OCI-LY1 (cell line): ENCODE data around the gene TCF25.

ENCODE experiments used
- CTCF ChIP-seq: fragments of 200-600 bp; sonication (generic), shearing (Covaris generic); IDR thresholded peaks from 2 replicates; pipeline ENCODE4 v1.5.1; 2017; ENCODE audit warnings: mild to moderate bottlenecking, antibody characterized with exemption, low read length, moderate library complexity, mixed read lengths
- EZH2 ChIP-seq: fragments of 200-600 bp; sonication (generic), shearing (Covaris generic); IDR thresholded peaks from 2 replicates; pipeline ENCODE4 v1.8.0; 2017; ENCODE audit warnings: borderline replicate concordance, mixed run types, mild to moderate bottlenecking, antibody characterized with exemption, low read length, moderate library complexity, mixed read lengths

DNA sequence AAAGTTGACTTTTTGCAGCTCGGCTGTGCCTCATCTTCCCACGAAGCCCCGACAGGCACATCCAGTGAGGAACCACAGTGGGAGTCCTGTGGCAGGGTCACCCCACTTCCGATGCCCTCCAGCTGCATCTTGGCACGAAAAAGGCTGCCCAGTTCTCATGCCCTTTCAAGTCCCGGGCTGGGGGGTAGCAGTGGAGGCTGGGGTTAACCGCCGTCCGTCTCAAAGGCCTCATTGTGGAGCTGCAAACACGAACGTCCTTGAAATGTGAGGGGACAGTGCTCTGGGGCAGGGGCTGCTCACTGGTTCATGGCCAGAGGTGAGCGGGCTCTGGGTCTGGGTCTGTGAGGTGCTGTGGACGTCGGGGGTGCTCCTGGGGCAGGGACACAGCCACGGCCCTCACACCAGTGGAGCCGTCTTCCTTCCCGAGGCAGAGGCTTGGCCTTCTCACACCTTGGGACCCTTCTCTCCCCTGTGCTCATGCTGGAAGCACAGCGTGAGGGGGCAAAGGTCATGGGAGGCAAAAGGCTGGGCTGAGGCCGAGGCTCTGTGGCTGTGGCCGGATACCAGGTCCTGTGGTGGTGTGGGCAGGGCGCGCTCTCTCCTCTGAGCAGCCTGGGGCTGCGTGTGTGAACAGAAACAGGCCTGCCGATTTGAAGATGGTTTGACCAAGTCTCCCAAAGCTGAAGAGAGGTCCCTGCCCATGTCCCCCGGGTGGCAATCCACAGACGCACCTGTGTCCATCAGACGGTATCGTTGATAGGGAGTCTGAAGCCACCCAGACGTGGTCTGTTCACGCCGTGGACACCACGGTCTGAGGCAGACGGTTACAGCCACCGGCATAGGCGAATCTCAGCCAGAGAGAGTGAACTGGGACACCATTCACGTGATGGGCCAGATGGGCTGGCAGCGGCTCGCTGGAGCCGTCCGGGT lies 42.2 kb downstream of the TCF25 start:
- TF ChIP-seq CTCF (no peak), EZH2 (no peak)
